Measurements from ENCODE around the gene ALS2.

DNA sequence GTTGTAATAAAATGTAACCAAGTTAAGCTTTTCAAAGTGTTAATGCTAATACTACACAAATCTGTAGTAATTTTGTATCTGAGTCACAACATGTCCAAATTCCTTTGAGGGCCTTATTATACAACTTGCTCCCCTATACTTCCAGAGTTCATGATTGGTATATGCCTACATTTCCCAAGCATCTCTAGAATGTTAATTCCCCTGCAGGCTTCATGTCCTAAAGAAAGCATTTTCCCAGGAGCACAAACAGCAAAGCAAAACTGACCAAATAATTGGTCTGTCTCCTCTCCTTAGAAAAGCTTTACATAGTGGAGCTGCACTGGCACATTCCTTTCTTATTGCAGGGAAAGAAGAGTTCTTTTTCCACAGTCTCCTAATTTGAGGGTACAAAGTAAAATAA is 3.7 kb downstream of the ALS2 start:
- TF ChIP-seq POLR2AphosphoS5 (IDR thresholded peaks at IDR 0.05), result no peak
- TF ChIP-seq CTCF (IDR thresholded peaks at IDR 0.05), result no peak

Measured in suprapubic skin (tissue), 3 donors.